CD4-positive, alpha-beta T cell (primary cell): ENCODE results near the gene SLC22A5. TPM values are rescaled to one million over a fixed set of nuclear protein-coding genes. Genes with fewer than 3 reads are reported as not detected.
"Not testable (repeated sequence)": the region's sequence is repeated elsewhere in the genome, so short reads cannot be mapped to it uniquely, and the experiment has no call there.

Experiments
- ATAC-seq: fragments of 200-7000 bp; cut with Tn5 transposase; one replicate; pipeline ENCODE4 v1.10.0; 2022; ENCODE audit warnings: mild to moderate bottlenecking; ENCODE audit not compliant: poor library complexity
- CTCF ChIA-PET: fragments of 350-600 bp; sonication (Branson Sonifier 250); formaldehyde crosslinking; loops from one replicate; lab custom pipeline; 2021; ENCODE audit warnings: antibody characterized with exemption, inconsistent platforms; lab: Charles Lee
- POLR2A ChIA-PET: fragments of 350-600 bp; sonication (Branson Sonifier 250); formaldehyde crosslinking; loops from one replicate; lab custom pipeline; 2021; ENCODE audit warnings: antibody characterized with exemption, inconsistent platforms; lab: Charles Lee
- DNase-seq, 14 experiments: peaks; one replicate each; pipeline ENCODE4 v3.0.0-alpha.2; 2013 to 2020; ENCODE audit warnings: mixed read lengths in 2 of 14
- H3K27ac ChIP-seq, 2 donors: one replicate each; pipeline versions ENCODE4 v1.5.1 to v1.7.0; 2013; ENCODE audit warnings: low read length in 2 of 2, low read depth in 1 of 2, mild to moderate bottlenecking in 1 of 2
- H3K27me3 ChIP-seq, 2 experiments: 1 replicate in 1 of 2; 2 replicates in 1 of 2; pipeline versions ENCODE4 v1.6.1 to v1.7.0; 2013; ENCODE audit warnings: low read length in 2 of 2, control low read depth in 1 of 2, mild to moderate bottlenecking in 1 of 2, moderate library complexity in 1 of 2; ENCODE audit not compliant: insufficient read depth in 2 of 2, control insufficient read depth in 1 of 2
- H3K36me3 ChIP-seq: one replicate; pipeline ENCODE4 v1.6.1; 2013; ENCODE audit warnings: low read length, control low read depth; ENCODE audit not compliant: insufficient read depth
- H3K4me1 ChIP-seq: one replicate; pipeline ENCODE4 v1.6.1; 2013; ENCODE audit warnings: low read length, control low read depth; ENCODE audit not compliant: insufficient read depth
- H3K4me3 ChIP-seq: one replicate; pipeline ENCODE4 v1.5.1; 2013; ENCODE audit warnings: mild to moderate bottlenecking, low read length, moderate library complexity
- H3K9me3 ChIP-seq, 2 experiments: 1 replicate in 1 of 2; 2 replicates in 1 of 2; pipeline versions ENCODE4 v1.6.1 to v1.7.0; 2013; ENCODE audit warnings: low read length in 2 of 2, mild to moderate bottlenecking in 2 of 2, control low read depth in 1 of 2, moderate library complexity in 1 of 2; ENCODE audit not compliant: control insufficient read depth in 1 of 2, insufficient read depth in 1 of 2
- H3K27ac Mint-ChIP-seq: one replicate; pipeline ENCODE4 v1.8.0; 2020; ENCODE audit warnings: mixed read lengths
- H3K27me3 Mint-ChIP-seq: one replicate; pipeline ENCODE4 v1.8.0; 2021; ENCODE audit warnings: mixed read lengths
- H3K36me3 Mint-ChIP-seq: one replicate; pipeline ENCODE4 v1.8.0; 2021; ENCODE audit warnings: low read depth, mixed read lengths
- H3K4me1 Mint-ChIP-seq: one replicate; pipeline ENCODE4 v1.8.0; 2021; ENCODE audit warnings: low read depth, mixed read lengths
- H3K4me3 Mint-ChIP-seq: one replicate; pipeline ENCODE4 v1.8.0; 2020; ENCODE audit warnings: mild to moderate bottlenecking, mixed read lengths
- H3K9me3 Mint-ChIP-seq: one replicate; pipeline ENCODE4 v1.8.0; 2020; ENCODE audit warnings: mixed read lengths
- intact Hi-C, 2 experiments: fragments of 100-400 bp; cut with DNase I in 1 of 2; cut with micrococcal nuclease in 1 of 2; formaldehyde crosslinking; loops; one replicate each; pipeline versions ENCODE4 v1.15.1 to v1.9.0; 2023 to 2025; cut with DNase I, micrococcal nuclease
- total RNA-seq, 174 experiments: library from RNA in 2 of 174; stranded (reverse) in 2 of 174; gene quantifications; one replicate each; pipeline ENCODE4 v1.2.3 and lab custom pipeline; 2021 to 2026
- TF ChIP-seq, protein P1 (sequence below): fragments of 200-600 bp; IDR thresholded peaks from one replicate; pipeline ENCODE4 v1.8.0; 2022; ENCODE audit warnings: antibody characterized with exemption, mild to moderate bottlenecking

SLC22A5 gene
- total RNA-seq, 2 experiments from 2014 or later: 4.3 to 4.5 TPM

DNA sequence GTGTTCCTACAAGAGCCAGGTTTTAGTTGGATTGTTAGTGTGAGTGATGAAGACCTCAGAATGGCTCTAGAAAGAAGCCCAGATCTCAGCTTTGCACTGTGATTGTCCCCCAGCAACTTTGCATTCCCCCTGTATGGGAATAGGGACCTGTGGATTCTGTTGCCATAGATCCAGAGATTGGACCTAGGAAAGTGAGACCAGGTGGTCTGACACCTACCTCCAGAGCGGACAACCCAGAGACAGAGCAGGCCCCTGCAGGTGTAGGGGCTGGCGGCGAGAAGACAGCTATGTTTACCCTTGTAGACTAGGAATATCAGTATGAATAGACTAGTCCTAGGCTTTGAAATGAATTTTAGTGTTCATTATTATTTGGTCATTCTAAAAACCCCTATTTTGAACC lies 67.4 kb downstream of the SLC22A5 start:
- Histone ChIP-seq H3K4me3 (no peak overlapping the region), H3K36me3 (peaks cover 23% of the 10 kb centered on the region), H3K27me3 (no peaks in the 10 kb centered on the region), H3K9me3 (no peaks in the 10 kb centered on the region), H3K27ac (peak overlapping the region in 1 of 2 donors; percentile 16), H3K4me1 (peaks cover 87% of the 10 kb centered on the region)
- TF ChIP-seq, protein P1, sequence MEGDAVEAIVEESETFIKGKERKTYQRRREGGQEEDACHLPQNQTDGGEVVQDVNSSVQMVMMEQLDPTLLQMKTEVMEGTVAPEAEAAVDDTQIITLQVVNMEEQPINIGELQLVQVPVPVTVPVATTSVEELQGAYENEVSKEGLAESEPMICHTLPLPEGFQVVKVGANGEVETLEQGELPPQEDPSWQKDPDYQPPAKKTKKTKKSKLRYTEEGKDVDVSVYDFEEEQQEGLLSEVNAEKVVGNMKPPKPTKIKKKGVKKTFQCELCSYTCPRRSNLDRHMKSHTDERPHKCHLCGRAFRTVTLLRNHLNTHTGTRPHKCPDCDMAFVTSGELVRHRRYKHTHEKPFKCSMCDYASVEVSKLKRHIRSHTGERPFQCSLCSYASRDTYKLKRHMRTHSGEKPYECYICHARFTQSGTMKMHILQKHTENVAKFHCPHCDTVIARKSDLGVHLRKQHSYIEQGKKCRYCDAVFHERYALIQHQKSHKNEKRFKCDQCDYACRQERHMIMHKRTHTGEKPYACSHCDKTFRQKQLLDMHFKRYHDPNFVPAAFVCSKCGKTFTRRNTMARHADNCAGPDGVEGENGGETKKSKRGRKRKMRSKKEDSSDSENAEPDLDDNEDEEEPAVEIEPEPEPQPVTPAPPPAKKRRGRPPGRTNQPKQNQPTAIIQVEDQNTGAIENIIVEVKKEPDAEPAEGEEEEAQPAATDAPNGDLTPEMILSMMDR: no peak
- peaks cover 39% of the 10 kb centered on the region for H3K36me3 Mint-ChIP-seq
- CTCF ChIA-PET: interaction anchor here (1.6 to 2.6 kb wide), 3 partner anchors 10 to 53 kb away, joined by 4 to 8 read pairs (median 5); partner anchors contain the start of gene IRF1
- peak overlapping the region; percentile 90 for H3K27ac Mint-ChIP-seq
- no peak for ATAC-seq
- POLR2A ChIA-PET: interaction anchor here (1.1 to 20.0 kb wide), 8 partner anchors 9 to 59 kb away, joined by 3 to 645 read pairs (median 18); partner anchors contain the start of gene IRF1
- no peak for DNase-seq
- H3K4me1 Mint-ChIP-seq: peaks cover 89% of the 10 kb centered on the region
- H3K9me3 Mint-ChIP-seq: no peaks in the 10 kb centered on the region
- peak overlapping the region; percentile 42 for H3K4me3 Mint-ChIP-seq
- intact Hi-C loops: loop anchor here in 1 of 2 experiments (2.0 kb wide), 1 partner anchor 16 kb away; no protein-coding TSS in a partner anchor
- no peaks in the 10 kb centered on the region for H3K27me3 Mint-ChIP-seq

GRCh38 chr5:132437604-132438266 lies 68.2 kb downstream of the SLC22A5 start:
- peaks cover 87% of the 10 kb centered on the region for H3K4me1 ChIP-seq

DNA sequence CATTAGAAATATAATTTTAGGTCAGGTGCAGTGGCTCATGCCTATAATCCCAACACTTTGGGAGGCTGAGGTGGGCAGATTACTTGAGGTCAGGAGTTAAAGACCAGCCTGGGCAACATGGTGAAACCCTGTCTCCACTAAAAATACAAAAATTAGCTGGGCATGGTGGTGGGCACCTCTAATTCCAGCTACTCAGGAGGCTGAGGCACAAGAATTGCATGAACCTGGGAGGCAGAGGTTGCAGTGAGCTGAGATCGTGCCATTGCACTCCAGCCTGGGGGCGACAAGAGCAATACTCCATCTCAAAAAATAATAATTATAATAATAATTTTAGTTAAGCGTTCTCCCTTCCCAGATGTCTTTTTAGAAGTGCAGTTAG lies 68.7 kb downstream of the SLC22A5 start:
- peak overlapping the region; percentile 21 for H3K4me3 ChIP-seq
- CTCF ChIA-PET: interaction anchor here (1.2 to 2.3 kb wide), 5 partner anchors 17 to 62 kb away, joined by 3 to 7 read pairs (median 5); partner anchors contain the start of gene IRF1

More at GRCh38 chr5:132437604-132438266, 68.2 kb downstream of the SLC22A5 start:
- ChIA-PET POLR2A (interaction anchor here (0.9 to 20.0 kb wide), 12 partner anchors 10 to 68 kb away, joined by 3 to 645 read pairs (median 6); partner anchors contain the start of genes IRF1 and SLC22A5), CTCF (interaction anchor here (1.2 to 2.3 kb wide), 6 partner anchors 12 to 63 kb away, joined by 3 to 7 read pairs (median 4); partner anchors contain the start of gene IRF1)
- Histone ChIP-seq H3K36me3 (peaks cover 23% of the 10 kb centered on the region), H3K27me3 (no peaks in the 10 kb centered on the region), H3K27ac (peak overlapping the region; percentile 67 to 72), H3K9me3 (no peaks in the 10 kb centered on the region), H3K4me3 (peak overlapping the region; percentile 21)
- Mint-ChIP-seq H3K4me3 (peak overlapping the region; percentile 42), H3K9me3 (no peaks in the 10 kb centered on the region), H3K36me3 (peaks cover 37% of the 10 kb centered on the region), H3K27ac (peak overlapping the region; percentile 90), H3K27me3 (no peaks in the 10 kb centered on the region), H3K4me1 (peaks cover 89% of the 10 kb centered on the region)
- intact Hi-C loops: loop anchor here (2.0 kb wide), 2 partner anchors 17 kb away; no protein-coding TSS in a partner anchor
- TF ChIP-seq, protein P1: no peak
- DNase-seq (peak; percentile 25 to 87 (median 62)), ATAC-seq (peak; percentile 96)

More for the DNA sequence above, 68.7 kb downstream of the SLC22A5 start:
- not testable (repeated sequence) for ATAC-seq, H3K27me3 Mint-ChIP-seq, H3K9me3 Mint-ChIP-seq, H3K27me3 ChIP-seq, H3K9me3 ChIP-seq, DNase-seq
- POLR2A ChIA-PET: interaction anchor here (0.9 to 20.0 kb wide), 11 partner anchors 9 to 69 kb away, joined by 3 to 645 read pairs (median 7); partner anchors contain the start of genes IRF1 and SLC22A5
- intact Hi-C loops: loop anchor here in 1 of 2 experiments (2.0 kb wide), 1 partner anchor 17 kb away; no protein-coding TSS in a partner anchor
- H3K4me1 Mint-ChIP-seq: peaks cover 89% of the 10 kb centered on the region
- H3K36me3 Mint-ChIP-seq: peaks cover 37% of the 10 kb centered on the region
- Histone ChIP-seq H3K27ac (peak overlapping the region; percentile 67 to 72), H3K4me1 (peaks cover 87% of the 10 kb centered on the region), H3K36me3 (peaks cover 23% of the 10 kb centered on the region)
- peak overlapping the region; percentile 42 for H3K4me3 Mint-ChIP-seq
- H3K27ac Mint-ChIP-seq: peak overlapping the region; percentile 90
